NT2/D1 (cell line): ENCODE results near the gene NLN.

Source experiments
- YY1 ChIP-seq: IDR thresholded peaks from 2 replicates; pipeline ENCODE4 v1.6.1; 2011; ENCODE audit not compliant: insufficient read length, insufficient read depth
- ZNF274 ChIP-seq: IDR thresholded peaks from 2 replicates; pipeline ENCODE4 v1.6.1; 2011; ENCODE audit warnings: mild to moderate bottlenecking, low read depth, low read length

- no peak for TF ChIP-seq YY1
- TF ChIP-seq ZNF274 = no peak
Observed at GRCh38 chr5:65750938-65751337, 28.9 kb downstream of the NLN start.
